Muscle of arm (tissue), 12 donors: ENCODE measurements around the gene KIF4A. TPM values are rescaled to one million over a fixed set of nuclear protein-coding genes. Genes with fewer than 3 reads are reported as not detected.

Source experiments
- DNase-seq: peaks from one replicate; pipeline ENCODE4 v3.0.0-alpha.2; 2013
- polyA plus RNA-seq, 12 donors: library from polyadenylated mRNA; unstranded; fragments of 120-200 nt; gene quantifications; one replicate each; pipeline ENCODE4 v1.2.1, GENCODE V29; 2013; ENCODE audit not compliant: insufficient read length in 12 of 12

KIF4A gene
- polyA plus RNA-seq, 12 donors, result 4.8 to 11.8 (median 7.9) TPM; not detected in 1

GRCh38 chrX:70468709-70469108, 178.8 kb downstream of the KIF4A start:
- no peak for DNase-seq

Other genes starting within 250 kb of the KIF4A start
- under 1 TPM in 1 of 12 donors, not detected in 11; 0.25 TPM for gene AWAT2, start 240.2 kb upstream of the KIF4A start, polyA plus RNA-seq
- under 1 TPM in 1 of 12 donors, not detected in 11; 0.13 TPM for gene OTUD6A, start 227.6 kb upstream of the KIF4A start, polyA plus RNA-seq
- 100 to 1,000 TPM in 9 of 12 donors, 10 to 100 TPM in 2, not detected in 1; 76.2 to 140 (median 123) TPM for gene IGBP1, start 156.7 kb upstream of the KIF4A start, polyA plus RNA-seq
- gene DGAT2L6, start 112.6 kb upstream of the KIF4A start, polyA plus RNA-seq, result not detected
- gene AWAT1, start 55.4 kb upstream of the KIF4A start, polyA plus RNA-seq, result not detected
- under 1 TPM in 8 of 12 donors, not detected in 4; 0.12 to 0.41 (median 0.17) TPM for gene P2RY4, start 29.9 kb upstream of the KIF4A start, polyA plus RNA-seq
- 1 to 10 TPM in 2 of 12 donors, under 1 TPM in 8, not detected in 2; 0.11 to 1.4 (median 0.32) TPM for gene ARR3, start 21.8 kb upstream of the KIF4A start, polyA plus RNA-seq
- gene RAB41, start 7.9 kb upstream of the KIF4A start, polyA plus RNA-seq, result under 1 TPM in 10 of 12 donors, not detected in 2; 0.27 to 0.84 (median 0.48) TPM
- 10 to 100 TPM in 11 of 12 donors, not detected in 1; 26.5 to 46.1 (median 39.5) TPM for gene PDZD11, start 177 bp upstream of the KIF4A start, polyA plus RNA-seq
- gene GDPD2, start 133.2 kb downstream of the KIF4A start, polyA plus RNA-seq, result under 1 TPM in 10 of 12 donors, not detected in 2; 0.25 to 0.73 (median 0.55) TPM
- gene DLG3, start 154.7 kb downstream of the KIF4A start, polyA plus RNA-seq, result 10 to 100 TPM in 3 of 12 donors, 1 to 10 TPM in 8, not detected in 1; 4.2 to 31.8 (median 7.3) TPM